NCI-H2227 (cell line): ENCODE results near the gene SLC35A3.
A peak's percentile ranks its signal among the peaks of the same experiment; 100 is the strongest.
"Not testable (repeated sequence)": the region's sequence is repeated elsewhere in the genome, so short reads cannot be mapped to it uniquely, and the experiment has no call there.

Source experiments
- DNase-seq: peaks from one replicate; lab custom pipeline; 2025; ENCODE audit not compliant: unreplicated experiment; lab: John Stamatoyannopoulos, UW

Gene SLC35A3

DNA sequence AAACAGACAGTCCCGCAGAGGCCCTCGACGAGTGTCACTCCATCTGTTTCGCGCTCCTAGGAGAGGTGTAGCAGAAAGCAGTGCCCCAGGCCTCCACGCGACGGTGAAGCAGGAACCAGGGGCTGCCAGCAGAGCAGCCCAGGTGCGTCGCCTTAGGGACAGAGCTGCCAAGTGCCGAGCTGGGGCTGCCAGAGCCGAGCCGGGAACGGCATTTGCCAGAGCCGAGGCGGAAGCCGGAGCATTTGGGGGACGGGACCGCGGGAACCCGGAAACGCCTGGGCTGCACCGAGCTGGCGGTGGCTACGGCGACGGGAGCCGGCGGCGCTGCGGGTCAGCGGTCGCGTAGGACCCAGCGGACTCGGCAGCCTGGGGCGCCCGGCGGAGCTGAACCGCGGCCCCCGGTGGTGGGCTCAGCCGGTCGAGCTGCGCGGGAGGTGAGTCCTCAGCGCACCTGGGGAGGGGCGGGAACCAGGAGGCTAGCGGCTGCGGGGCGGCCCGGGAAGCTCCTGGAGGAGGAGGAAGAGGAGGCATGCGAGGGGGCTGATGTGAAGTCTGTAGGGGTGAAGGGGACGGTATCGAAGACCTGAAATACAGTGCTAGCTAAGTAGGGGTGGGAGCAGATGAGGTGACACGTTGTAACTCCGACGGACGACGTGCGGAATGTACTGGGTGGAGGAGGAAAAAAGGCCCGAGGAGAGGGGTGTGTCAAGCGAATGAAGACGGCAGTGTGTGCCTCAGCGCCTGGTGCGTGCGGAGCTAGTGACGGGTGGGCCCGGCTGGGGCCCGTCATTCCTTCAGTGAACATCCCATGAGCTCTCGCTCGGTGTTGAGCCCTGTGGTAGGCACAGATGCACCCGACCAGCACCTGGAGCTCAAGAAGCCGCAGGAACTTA lies at the start of gene SLC35A3:
TSS of gene SLC35A3 (plus strand) at position 268 of the 893 bp plus-strand sequence. CDS start 23,559 bp downstream, outside the sequence.
- peak; percentile 88 for DNase-seq

DNA sequence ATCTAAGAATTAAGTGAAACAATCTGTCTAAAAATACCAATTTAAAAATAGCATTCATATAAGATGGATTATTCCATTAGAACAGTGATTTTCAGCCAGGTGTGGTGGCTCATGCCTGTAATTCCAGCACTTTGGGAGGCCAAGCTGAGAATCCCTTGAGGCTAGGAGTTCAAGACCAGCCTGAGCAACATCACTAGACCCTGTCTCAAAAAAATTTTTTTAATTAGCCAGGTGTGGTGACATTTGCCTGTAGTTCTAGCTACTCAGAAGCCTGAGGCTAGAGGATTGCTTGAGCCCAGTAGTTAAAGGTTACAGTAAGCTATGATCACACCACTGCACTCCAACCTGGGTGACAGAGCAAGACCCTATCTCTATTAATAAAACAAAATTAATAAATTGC lies 35.0 kb upstream of the SLC35A3 start:
- no peak for DNase-seq

DNA sequence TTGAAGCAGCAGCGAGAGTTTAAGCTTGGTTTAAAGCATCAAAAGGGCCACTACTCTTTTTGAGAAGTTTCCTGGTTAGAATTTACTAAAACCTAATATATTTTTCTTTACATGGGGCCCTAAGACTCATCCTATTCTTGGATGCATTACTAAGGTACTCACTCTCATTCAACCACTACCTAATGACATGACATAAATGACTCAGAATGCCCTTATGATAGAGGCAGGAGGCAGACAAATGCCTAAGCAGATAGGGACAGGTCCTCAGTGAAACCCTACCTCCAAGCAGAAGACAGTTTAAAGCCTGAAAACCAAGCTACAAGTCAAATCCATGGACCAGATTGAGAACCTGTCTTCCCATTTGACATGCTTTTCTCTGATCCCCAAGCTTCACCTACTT lies 34.3 kb upstream of the SLC35A3 start:
- DNase-seq = no peak

DNA sequence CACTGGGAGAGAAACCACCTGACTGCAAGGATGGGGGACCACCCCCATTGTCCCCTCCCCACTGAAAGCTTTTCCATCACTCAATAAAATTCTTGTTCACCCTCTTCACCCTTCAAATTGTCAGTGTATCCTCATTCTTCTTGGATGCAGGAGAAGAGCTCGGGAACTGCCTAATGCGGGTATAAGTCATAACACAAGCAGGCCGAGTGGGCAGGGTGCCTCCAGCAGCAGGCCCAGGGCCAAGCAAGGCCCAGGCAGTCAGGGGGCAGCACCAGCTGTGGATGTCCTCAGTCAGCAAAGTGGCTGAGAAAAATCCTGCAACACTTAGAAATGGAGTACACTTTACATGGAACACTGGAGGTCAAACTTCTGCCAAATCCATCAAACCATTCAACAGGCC lies 33.7 kb upstream of the SLC35A3 start:
- no peak for DNase-seq

GRCh38 chr1:99942723-99943122 lies 27.1 kb upstream of the SLC35A3 start:
- no peak for DNase-seq

DNA sequence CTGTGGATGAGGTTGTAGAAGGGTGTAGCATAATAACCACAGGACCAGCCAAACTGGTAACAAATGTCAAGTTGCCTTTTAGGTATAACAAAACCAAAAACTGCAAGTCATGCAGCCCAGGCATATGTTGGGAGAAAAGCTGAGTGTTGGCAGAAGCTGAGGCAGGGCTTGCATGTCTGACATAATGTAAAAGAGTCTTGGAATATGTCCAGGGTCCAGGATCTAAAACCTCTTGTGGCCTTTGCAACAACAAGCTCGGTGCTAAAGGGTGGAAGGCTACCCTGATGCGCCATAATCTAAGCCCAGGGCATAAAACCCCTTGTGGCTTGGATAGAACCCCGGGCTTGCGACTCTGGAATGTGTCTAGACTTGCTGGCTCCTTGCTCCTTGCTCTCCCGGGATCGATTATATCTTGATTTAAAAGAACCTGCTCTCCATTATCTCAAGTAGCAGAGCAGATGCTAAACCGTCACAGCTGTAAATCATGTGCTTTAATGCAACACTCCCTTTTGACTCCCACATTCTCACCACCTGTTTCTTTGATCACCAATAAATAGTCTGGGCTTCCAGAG lies 26.5 kb upstream of the SLC35A3 start:
- DNase-seq = no peak

GRCh38 chr1:99944192-99944591 lies 25.6 kb upstream of the SLC35A3 start:
- DNase-seq = no peak

DNA sequence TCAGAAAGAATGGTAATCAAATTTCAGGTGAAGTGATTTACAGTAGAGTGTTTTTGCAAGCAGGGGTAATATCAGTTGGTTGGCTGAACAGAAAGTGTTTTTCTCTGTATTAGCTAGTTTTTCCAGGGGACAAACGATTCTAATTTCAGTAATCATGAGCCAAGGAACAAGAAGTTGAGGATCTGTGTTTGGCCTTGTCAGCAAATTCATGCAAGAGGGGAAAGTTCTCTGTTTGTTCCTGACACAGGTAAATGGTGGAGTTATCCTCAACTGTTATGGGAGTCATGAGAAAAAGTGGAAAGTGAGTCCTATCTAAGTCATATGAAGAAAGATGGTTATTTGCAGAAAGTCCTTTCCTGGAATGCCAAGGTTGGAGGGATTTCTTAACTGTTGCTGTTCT lies 24.6 kb upstream of the SLC35A3 start:
- DNase-seq = no peak

GRCh38 chr1:99950486-99950885 lies 19.3 kb upstream of the SLC35A3 start:
- no peak for DNase-seq

GRCh38 chr1:99952522-99952921 lies 17.3 kb upstream of the SLC35A3 start:
- DNase-seq = no peak

DNA sequence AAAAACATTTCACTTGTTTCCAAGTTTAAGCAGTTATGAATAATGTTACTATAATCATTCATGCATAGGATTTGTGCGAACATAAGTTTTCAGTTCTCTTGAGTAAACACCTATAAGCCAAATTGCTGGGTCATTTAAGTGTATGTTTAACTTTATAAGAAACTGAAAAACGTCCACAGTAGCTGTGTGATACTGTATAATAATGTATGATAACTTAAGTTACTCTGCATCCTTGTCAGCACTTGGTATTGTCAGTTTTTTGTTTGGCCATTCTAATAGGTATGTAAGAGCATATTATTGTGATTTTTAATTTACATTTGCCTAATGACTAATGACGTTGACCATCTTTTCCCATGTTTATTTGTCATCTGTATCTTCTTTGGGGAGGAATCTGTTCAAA lies 14.4 kb upstream of the SLC35A3 start:
- DNase-seq = no peak

DNA sequence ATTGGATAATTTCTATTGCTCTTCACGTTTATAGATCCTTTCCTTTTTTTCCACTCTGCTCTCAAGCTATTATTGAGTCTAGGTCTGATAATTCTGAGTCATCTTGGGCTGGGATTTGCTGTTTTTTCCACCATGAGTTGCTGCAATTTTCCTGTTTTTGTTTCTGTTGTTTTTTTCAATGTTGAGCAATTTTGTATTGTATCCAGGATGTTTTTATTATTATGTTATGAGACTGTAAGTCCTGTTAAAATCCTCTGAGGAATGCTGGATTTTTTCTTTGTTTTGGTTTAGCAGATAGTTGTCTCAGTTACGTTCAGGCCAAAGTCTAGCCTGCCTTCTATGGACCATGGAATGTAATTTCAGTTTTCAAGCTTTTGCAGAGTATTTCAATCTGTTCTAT lies 13.0 kb upstream of the SLC35A3 start:
- DNase-seq = no peak

- DNase-seq = no peak
Observed at GRCh38 chr1:99957818-99958217, 12.0 kb upstream of the SLC35A3 start.

GRCh38 chr1:99959189-99959705 lies 10.5 kb upstream of the SLC35A3 start:
- not testable (repeated sequence) for DNase-seq

DNA sequence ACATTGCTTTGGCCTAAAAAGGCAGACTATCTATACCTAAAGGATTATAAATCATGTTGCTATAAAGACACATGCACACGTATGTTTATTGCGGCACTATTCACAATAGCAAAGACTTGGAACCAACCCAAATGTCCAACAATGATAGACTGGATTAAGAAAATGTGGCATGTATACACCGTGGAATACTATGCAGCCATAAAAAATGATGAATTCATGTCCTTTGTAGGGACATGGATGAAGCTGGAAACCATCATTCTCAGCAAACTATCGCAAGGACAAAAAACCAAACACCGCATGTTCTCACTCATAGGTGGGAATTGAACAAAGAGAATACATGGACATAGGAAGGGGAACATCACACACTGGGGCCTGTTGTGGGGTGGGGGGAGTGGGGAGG lies 9.5 kb upstream of the SLC35A3 start:
- not testable (repeated sequence) for DNase-seq

- no peak for DNase-seq
Observed at GRCh38 chr1:99963041-99963795, 6.6 kb upstream of the SLC35A3 start.

DNA sequence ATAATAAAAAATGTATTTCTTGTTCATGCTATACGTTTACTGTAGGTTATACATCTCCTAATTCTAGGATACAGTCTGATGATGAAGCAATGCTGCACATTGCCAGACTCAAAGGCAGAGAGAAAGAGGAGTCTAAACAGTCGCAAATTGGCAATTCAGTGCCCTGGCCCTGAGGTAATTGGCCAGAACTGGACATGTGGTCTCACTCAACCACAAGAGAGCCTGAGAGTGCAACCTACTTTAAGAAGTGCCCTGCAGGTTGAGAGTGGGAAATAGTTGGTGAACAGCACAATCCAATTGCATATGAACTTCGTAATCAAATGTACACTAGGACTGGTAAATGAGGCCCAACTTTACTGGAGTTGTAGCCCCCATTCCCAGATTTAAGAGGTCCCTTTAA lies 5.0 kb upstream of the SLC35A3 start:
- no peak for DNase-seq

DNA sequence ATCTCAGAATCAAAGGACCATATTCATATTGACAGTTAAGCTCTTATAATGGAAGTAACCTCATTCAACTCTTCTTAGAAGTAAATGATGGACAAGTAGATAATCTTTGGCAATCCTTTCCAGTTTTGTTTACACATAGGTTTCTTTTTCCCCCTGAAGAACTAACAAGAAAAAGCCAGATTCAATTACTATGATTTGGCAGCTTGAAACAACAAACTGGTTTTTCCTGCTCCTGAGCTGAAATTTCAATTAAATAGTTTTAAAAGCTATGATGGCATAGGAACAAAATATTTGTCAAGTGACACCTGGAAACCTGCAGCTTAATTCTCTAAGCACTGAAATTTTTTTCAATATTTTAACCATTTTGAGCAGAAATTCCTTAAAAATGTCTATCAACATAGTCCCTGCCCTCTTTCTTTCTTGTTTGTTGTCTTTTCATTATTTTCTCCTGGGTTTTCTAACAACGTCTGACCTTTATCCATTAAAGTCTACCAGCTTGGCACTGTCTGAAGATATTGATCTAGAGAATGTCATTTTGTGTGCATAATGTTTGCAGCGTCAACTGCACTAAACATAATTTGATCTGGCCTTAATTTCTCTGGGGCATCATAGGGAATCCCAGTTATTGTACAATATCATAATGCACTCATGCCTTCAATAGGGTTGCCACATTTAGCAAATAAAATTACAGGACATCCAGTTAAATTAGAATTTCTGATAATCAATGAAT lies 4.0 kb upstream of the SLC35A3 start:
- DNase-seq = no peak

DNA sequence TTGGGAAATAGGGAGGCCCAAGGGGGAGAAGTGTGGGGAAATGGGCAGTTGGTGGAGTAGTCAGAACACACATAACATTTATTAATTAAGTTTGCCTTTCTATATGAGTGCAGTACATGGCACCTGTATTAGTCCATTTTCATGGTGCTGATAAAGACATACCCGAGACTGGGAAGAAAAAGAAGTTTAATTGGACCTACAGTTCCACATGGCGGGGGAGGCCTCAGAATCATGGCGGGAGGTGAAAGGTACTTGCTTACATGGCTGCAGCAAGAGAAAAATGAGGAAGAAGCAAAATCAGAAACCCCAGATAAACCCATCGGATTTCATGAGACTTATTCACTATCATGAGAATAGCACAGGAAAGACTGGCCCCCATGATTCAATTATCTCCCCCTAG lies 1.6 kb upstream of the SLC35A3 start:
- no peak for DNase-seq

DNA sequence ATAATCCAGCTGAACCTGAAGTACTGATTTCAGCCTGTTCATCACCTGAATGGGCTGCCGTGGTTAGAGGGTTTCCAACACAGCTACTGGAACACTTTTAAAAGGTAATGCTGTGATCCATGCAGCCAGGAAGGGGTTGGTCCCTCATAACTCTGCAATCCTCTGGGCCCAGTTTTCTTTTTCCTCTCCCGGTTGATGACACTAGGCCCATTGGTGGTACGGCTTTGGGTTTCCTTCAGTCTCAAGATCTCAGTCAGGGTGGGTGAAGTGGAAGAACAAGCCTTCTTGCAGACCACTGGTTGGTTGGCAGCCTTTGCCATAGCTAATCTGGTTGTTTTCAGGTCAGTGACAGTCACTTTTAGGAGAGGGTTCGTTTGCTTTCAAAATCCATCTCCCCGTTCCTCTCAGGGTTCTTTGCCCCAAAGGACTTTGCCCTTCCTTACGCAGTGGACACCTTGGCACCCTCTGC lies 502 bp upstream of the SLC35A3 start:
- peak; percentile 43 for DNase-seq

- no peak for DNase-seq
Observed at GRCh38 chr1:99970713-99971255, 988 bp downstream of the SLC35A3 start.
